KOPT-K1 (cell line): Measurements from ENCODE around the gene NDUFB1.

Experiments used
- H3K27ac ChIP-seq: fragments of 200-600 bp; sonication (generic); 2 replicates; pipeline ENCODE4 v1.5.1; 2016; ENCODE audit warnings: antibody characterized with exemption, mild to moderate bottlenecking, low read depth, low read length; ENCODE audit not compliant: poor library complexity, severe bottlenecking
- H3K36me3 ChIP-seq: fragments of 200-600 bp; sonication (generic); 2 replicates; pipeline ENCODE4 v1.5.1; 2017; ENCODE audit warnings: antibody characterized with exemption, mild to moderate bottlenecking, low read length, moderate library complexity; ENCODE audit not compliant: insufficient read depth
- H3K9me3 ChIP-seq: fragments of 200-600 bp; sonication (generic); 2 replicates; pipeline ENCODE4 v1.5.1; 2017; ENCODE audit warnings: antibody characterized with exemption, low read length, mild to moderate bottlenecking; ENCODE audit not compliant: insufficient read depth, poor library complexity, severe bottlenecking

Gene NDUFB1

DNA sequence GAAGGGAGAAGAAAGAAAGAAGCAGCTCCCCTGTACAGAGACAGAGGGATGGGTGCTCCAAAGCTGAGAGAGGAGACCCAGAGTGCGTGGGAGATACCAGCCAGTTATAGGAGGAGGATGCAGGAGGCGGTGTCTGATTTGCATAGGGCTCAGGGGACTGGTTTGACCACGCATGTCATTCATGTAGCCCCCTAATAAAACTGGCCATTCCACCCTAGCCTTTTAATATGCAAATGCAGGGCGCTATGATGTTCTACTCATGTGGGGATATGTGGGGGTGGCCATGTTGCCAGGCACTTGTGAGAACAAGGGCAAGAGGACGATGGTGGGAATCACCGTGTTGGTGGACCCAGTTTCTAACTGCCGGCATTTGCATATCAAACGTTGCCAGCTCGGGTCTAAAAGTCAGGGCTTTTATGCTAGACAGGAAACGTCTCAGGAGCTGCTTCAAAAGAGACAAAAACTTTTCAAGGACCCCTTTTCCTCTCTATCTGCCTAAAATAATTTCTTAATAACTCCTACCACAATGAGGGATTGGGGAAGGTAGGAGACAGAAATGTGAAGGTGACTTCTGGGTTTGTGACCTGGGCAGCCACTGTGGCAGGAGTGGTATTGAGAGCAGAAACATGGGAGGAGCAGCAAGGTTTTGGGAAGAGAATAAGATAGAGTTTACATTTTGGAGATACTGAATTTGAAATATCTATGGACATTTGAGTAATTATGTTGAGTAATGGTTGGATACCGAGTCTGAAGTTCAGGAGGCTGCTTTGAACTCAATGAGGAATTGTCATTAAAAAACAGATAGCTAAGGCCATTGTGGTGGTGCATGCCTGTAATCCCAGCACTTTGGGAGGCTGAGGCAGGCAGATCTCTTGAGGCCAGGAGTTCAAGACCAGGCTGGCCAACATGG is 12.9 kb downstream of the NDUFB1 start:
- Histone ChIP-seq H3K36me3 (no peaks in the 10 kb centered on the region), H3K27ac (peak overlapping the region; percentile 79), H3K9me3 (no peaks in the 10 kb centered on the region)

DNA sequence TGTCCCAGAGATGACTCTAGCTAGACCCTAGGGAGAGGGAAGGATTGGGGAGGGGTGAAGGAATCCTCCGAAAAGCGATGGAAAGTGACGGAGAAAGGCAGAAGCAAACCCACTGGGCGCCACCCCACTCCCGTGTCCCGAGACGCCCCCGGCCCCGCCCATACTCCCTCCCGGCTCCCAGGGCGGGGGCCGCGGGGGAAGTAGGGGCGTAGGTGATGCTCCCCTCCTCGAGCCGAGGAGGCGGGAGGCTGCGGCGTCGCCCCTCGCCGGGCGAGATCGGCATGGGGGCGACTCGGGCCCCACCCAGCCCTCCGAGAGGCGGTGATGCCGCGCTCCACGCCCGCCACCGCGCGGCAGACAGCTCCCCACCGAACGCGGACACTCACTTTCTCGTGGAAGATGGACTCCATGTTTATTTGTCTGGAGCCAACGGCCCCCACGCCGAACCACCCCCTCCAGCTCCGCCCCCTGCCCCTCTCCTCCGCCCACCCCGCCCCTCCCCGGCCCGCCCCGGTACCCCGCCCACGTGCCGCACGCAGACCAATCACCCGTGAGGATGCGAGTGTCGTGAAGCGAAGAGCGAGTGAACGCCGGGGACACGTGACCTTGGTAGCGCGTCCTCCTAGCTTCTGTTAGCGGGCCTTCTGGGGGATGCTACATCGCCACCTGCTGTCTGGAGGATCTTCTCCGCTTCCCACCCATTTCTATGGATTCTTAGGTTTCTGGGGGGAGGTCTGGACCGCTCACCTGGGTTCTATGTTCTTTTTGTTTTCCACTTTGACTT is 15.2 kb downstream of the NDUFB1 start, which contains the start of gene ATXN3:
Gene ATXN3 (minus strand): TSS at position 440 of the 784 bp plus-strand sequence. CDS start 30 bp downstream, at position 410.
- Histone ChIP-seq H3K9me3 (no peaks in the 10 kb centered on the region), H3K27ac (peak within 1 kb of the TSS; percentile 84), H3K36me3 (no peaks in the 10 kb centered on the region)

DNA sequence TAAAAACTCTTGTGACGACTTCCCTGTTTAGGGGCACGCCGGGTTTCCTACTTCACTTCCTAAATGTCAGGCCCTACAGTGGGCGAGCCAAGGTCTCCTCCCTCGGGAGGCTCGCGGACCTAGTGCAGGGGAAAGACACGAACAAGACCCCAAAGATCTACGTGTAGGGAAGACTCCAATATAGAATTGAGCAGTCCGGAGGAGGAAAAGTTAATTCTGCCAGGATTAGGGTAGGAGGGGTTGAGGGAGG is 15.7 kb downstream of the NDUFB1 start:
- Histone ChIP-seq H3K9me3 (no peaks in the 10 kb centered on the region), H3K27ac (peak overlapping the region; percentile 84), H3K36me3 (no peaks in the 10 kb centered on the region)

DNA sequence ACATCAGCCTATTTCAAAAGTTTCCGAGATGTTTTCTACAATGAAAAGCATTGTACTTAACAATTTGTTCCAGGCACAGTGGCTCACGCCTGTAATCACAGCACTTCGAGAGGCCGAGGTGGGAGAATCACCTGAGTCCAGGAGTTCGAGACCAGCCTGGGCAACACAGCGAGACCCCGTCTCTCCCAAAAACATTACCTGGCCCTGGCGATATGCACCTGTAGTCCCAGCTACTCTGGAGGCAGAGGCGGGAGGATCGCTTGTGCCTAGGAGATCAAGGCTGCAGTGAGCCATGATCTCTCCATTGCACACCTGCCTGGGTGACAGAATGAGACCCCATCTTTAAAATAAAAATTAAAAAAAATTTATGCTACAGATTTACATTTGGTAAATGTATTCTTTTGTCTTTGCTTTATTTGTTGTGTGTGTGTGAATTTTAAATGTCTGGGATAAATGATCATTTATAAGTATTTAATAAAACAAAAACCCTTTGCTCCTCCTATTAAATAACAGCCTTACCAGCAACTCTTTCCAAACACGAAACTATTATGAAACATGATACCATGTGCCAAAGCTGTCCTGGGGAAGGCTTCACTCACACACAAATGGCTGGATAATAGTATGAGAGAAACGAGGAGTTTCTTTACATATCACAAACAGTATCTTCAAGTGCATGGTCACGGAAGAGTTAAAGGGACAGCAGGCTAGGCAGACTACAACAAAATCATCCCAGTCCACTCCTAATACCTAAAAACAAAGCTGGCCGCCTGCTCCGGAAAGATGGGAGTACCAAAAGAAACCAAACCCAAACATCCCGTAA is 16.2 kb downstream of the NDUFB1 start:
- Histone ChIP-seq H3K9me3 (no peaks in the 10 kb centered on the region), H3K36me3 (no peaks in the 10 kb centered on the region), H3K27ac (peak overlapping the region; percentile 84)

DNA sequence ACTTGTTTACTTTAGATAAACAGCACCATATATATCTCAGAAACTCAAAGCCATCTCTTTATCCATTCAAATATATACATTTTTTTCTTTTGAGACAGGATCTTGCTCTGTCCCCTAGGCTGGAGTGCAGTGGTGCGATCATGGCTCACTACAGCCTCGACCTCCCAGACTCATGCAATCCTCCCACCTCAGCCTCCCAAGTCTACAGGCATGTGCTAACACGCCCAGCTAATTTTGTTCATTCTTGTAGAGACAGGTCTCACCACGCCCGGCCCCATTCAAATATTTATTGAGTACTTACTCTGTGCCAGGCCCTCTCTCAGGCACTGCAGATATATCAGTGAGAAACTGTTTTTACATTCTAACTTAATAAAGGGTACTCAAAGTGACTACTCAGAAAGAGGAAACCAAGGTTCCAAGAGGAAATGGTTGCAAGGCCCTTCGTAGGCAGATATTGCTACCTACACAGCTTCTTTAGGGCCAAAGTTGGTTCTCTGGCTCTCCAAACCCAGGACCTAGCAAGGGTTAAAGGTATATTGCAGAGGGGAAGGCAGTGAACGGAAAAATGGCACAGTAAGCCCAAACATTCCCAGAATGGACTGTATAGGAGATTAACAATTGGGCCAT is 18.0 kb downstream of the NDUFB1 start:
- Histone ChIP-seq H3K9me3 (no peaks in the 10 kb centered on the region), H3K36me3 (no peaks in the 10 kb centered on the region), H3K27ac (no peak overlapping the region)

DNA sequence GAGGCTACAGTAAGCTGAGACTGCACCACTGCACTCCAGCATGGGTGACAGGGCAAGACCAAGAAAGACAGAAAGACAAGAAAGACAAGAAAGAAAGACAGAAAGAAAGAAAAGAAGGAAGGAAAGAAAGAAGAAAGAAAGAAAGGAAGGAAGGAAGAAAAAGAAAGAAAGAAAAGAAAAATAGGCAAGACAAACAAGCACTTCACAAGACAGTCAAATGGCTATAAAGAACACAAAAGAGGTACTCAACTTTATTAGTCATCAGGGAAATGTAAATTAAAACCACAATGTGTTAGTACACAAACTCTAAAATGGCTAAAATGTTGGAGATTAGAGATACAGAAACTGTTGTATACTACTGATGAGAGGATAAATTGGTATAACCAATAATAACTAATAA is 21.7 kb downstream of the NDUFB1 start:
- Histone ChIP-seq H3K9me3 (no peaks in the 10 kb centered on the region), H3K36me3 (peaks cover 18% of the 10 kb centered on the region), H3K27ac (no peak overlapping the region)

DNA sequence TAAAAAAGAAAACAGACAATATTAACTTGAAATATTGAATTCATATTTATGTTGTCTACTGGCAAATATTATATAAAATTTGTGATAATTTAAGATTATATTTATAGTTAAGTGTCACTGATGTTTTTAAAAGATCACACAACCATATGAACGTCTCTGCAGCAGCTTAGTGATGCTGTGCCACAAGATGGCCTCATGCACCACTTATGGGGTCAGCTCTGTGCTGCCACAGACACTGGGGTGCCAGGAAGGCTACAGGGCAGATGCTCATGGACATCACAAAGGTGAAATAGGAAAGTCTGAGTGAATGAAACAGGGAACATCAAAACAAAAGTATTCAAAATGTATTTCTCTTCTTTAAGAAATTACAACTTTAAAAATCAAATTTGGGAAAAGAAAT is 28.2 kb downstream of the NDUFB1 start:
- H3K36me3 ChIP-seq: peaks cover 68% of the 10 kb centered on the region
- H3K27ac ChIP-seq: no peak overlapping the region
- H3K9me3 ChIP-seq: no peaks in the 10 kb centered on the region

DNA sequence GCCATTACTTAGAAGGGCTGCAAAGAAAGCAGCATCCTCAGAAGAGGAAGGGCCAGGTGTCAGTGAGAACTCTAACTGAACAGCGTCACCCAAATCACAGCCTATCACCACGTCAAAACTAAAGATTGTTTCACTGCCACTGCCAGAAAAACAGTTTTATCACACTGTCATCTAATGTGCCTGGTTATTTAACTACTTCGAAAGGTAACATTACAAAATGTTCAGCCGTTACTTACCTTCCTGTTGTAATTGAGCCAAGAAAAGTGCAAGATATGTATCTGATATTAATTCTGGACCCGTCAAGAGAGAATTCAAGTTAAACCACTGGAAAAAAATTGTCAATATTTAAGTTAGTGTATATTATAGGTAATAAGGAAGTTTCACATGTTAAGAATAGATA is 33.0 kb downstream of the NDUFB1 start:
- H3K27ac ChIP-seq: no peak overlapping the region
- H3K36me3 ChIP-seq: peaks cover 84% of the 10 kb centered on the region
- no peaks in the 10 kb centered on the region for H3K9me3 ChIP-seq

DNA sequence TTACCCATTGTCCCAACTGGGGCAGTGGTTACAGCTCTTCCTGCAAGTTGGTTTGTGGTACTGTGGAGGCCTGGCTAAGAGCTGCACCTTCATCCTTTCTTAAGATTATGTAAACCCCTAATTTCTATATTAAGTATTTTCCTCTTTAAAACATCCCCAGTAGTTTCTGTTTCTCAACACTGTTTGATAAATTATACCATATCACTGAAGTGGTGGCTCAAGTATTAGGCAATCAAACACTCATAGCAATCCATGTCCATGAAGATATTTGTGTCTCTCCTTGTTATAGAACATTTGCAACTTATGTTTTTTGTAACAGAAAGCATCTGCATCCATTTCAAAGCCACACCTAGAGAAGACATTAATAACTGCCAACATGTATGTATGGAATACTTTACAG is 47.0 kb downstream of the NDUFB1 start:
- no peak overlapping the region for H3K27ac ChIP-seq
- H3K36me3 ChIP-seq: peaks cover 72% of the 10 kb centered on the region
- H3K9me3 ChIP-seq: no peaks in the 10 kb centered on the region
